NCI-H524 (cell line): ENCODE results near the gene MED27.

Experiments used
- DNase-seq, 2 experiments: peaks; one replicate each; lab custom pipeline; 2025; lab: John Stamatoyannopoulos, UW

Gene MED27

GRCh38 chr9:132079391-132080091 is at the start of gene MED27:
TSS of gene MED27 (minus strand) at chr9:132079867. CDS start at chr9:132079844, 23 bp downstream.
- peak; percentile 85 to 89 for DNase-seq

GRCh38 chr9:132127888-132128534 is 48.3 kb upstream of the MED27 start:
- no peak for DNase-seq

GRCh38 chr9:132126680-132127236 is 47.1 kb upstream of the MED27 start:
- DNase-seq: peak in 1 of 2 experiments; percentile 11

- no peak for DNase-seq
Measured at GRCh38 chr9:132125944-132126679, 46.4 kb upstream of the MED27 start.

- DNase-seq: no peak
Measured at GRCh38 chr9:132125361-132125760, 45.7 kb upstream of the MED27 start.

- no peak for DNase-seq
Measured at GRCh38 chr9:132124800-132125199, 45.1 kb upstream of the MED27 start.

- no peak for DNase-seq
Measured at GRCh38 chr9:132121021-132121420, 41.4 kb upstream of the MED27 start.

- DNase-seq: no peak
Measured at GRCh38 chr9:132117694-132118093, 38.0 kb upstream of the MED27 start.

GRCh38 chr9:132116583-132116982 is 36.9 kb upstream of the MED27 start:
- no peak for DNase-seq

GRCh38 chr9:132114102-132114707 is 34.5 kb upstream of the MED27 start:
- no peak for DNase-seq

GRCh38 chr9:132109291-132109690 is 29.6 kb upstream of the MED27 start:
- no peak for DNase-seq

GRCh38 chr9:132108728-132109127 is 29.1 kb upstream of the MED27 start:
- no peak for DNase-seq

GRCh38 chr9:132099741-132100407 is 20.2 kb upstream of the MED27 start:
- DNase-seq: no peak

GRCh38 chr9:132099167-132099566 is 19.5 kb upstream of the MED27 start:
- DNase-seq: no peak

- no peak for DNase-seq
Measured at GRCh38 chr9:132094314-132094791, 14.7 kb upstream of the MED27 start.

GRCh38 chr9:132090771-132091170 is 11.1 kb upstream of the MED27 start:
- DNase-seq: no peak

GRCh38 chr9:132087438-132088030 is 7.9 kb upstream of the MED27 start:
- DNase-seq: no peak

GRCh38 chr9:132082188-132082587 is 2.5 kb upstream of the MED27 start:
- DNase-seq: no peak

- DNase-seq: no peak
Measured at GRCh38 chr9:132078699-132079356, 839 bp downstream of the MED27 start.

- peak; percentile 18 to 62 for DNase-seq
Measured at GRCh38 chr9:132077881-132078698, 1.6 kb downstream of the MED27 start.
